PC-9 (cell line): Measurements from ENCODE around the gene RUNX2. TPM values are rescaled to one million over a fixed set of nuclear protein-coding genes. Genes with fewer than 3 reads are reported as not detected.

Experiments used
- BruUV-seq: library from RNA; stranded (reverse); fragments of 400-500 nt; replicated peaks from 2 replicates; lab custom pipeline; 2021; lab: Mats Ljungman, UMichigan
- CTCF ChIA-PET: fragments of 300-600 bp; sonication (Branson Sonifier 250); formaldehyde crosslinking; loops from one replicate; lab custom pipeline; 2022; ENCODE audit warnings: antibody characterized with exemption; lab: Charles Lee
- POLR2A ChIA-PET: fragments of 300-600 bp; sonication (Branson Sonifier 250); formaldehyde crosslinking; loops from one replicate; lab custom pipeline; 2022; ENCODE audit warnings: antibody characterized with exemption; ENCODE audit not compliant: unreplicated experiment; lab: Charles Lee
- DNase-seq, 2 experiments: peaks; one replicate each; pipeline versions ENCODE4 v3.0.0 to v3.0.0-alpha.2; 2015 to 2022; ENCODE audit warnings: mixed read lengths in 1 of 2
- H2AFZ ChIP-seq: fragments of 200-600 bp; sonication (generic); 2 replicates; pipeline ENCODE4 v1.8.1; 2017; ENCODE audit warnings: antibody characterized with exemption
- H3F3A ChIP-seq: fragments of 200-600 bp; sonication (generic); 2 replicates; pipeline ENCODE4 v1.8.1; 2017; ENCODE audit warnings: antibody characterized with exemption, mild to moderate bottlenecking, low read depth; ENCODE audit not compliant: insufficient read depth
- H3K27ac ChIP-seq: fragments of 200-600 bp; sonication (generic); 2 replicates; pipeline ENCODE4 v1.6.1; 2016; ENCODE audit warnings: mixed run types
- H3K27me3 ChIP-seq: fragments of 200-600 bp; sonication (generic); 2 replicates; pipeline ENCODE4 v1.6.1; 2016; ENCODE audit warnings: low read depth, mixed run types; ENCODE audit not compliant: insufficient read depth
- H3K36me3 ChIP-seq: fragments of 200-600 bp; sonication (generic); 2 replicates; pipeline ENCODE4 v1.6.1; 2016; ENCODE audit warnings: low read depth, mixed run types
- H3K4me1 ChIP-seq: fragments of 200-600 bp; sonication (generic); replicated peaks from 2 replicates; pipeline ENCODE4 v1.6.1; 2016; ENCODE audit warnings: mixed run types; ENCODE audit not compliant: insufficient read depth
- H3K4me2 ChIP-seq: fragments of 200-600 bp; sonication (generic); 2 replicates; pipeline ENCODE4 v1.6.1; 2017; ENCODE audit warnings: mixed run types
- H3K4me3 ChIP-seq: fragments of 200-600 bp; sonication (generic); 2 replicates; pipeline ENCODE4 v1.6.1; 2016; ENCODE audit warnings: mixed run types
- H3K79me2 ChIP-seq: fragments of 200-600 bp; sonication (generic); 2 replicates; pipeline ENCODE4 v1.6.1; 2017; ENCODE audit warnings: low read depth, mixed run types
- H3K9me2 ChIP-seq: fragments of 200-600 bp; sonication (generic); 2 replicates; pipeline ENCODE4 v1.8.1; 2017; ENCODE audit warnings: mild to moderate bottlenecking; ENCODE audit not compliant: insufficient read depth
- H3K9me3 ChIP-seq: fragments of 200-600 bp; sonication (generic); 2 replicates; pipeline ENCODE4 v1.8.1; 2016; ENCODE audit warnings: low read depth; ENCODE audit not compliant: insufficient read depth
- H4K20me1 ChIP-seq: fragments of 200-600 bp; sonication (generic); 2 replicates; pipeline ENCODE4 v1.8.1; 2017; ENCODE audit not compliant: insufficient read depth
- CTCF ChIP-seq: fragments of 200-600 bp; sonication (generic); conservative IDR thresholded peaks from 2 replicates; pipeline ENCODE4 v1.6.1; 2017; ENCODE audit warnings: mixed run types, antibody characterized with exemption, mild to moderate bottlenecking, moderate library complexity
- EZH2 ChIP-seq: fragments of 200-600 bp; sonication (generic); IDR thresholded peaks from 2 replicates; pipeline ENCODE4 v1.8.0; 2017; ENCODE audit warnings: antibody characterized with exemption, low read depth
- intact Hi-C: fragments of 100-400 bp; cut with micrococcal nuclease; formaldehyde crosslinking; loops from one replicate; pipeline ENCODE4 v1.10.0; 2022; ENCODE audit not compliant: unreplicated experiment
- total RNA-seq: library from RNA; stranded (reverse); gene quantifications from 2 replicates; pipeline ENCODE4 v1.2.3, GENCODE V29; 2021

Gene RUNX2
- total RNA-seq, 1 experiment from 2014 or later = 12.5 TPM

GRCh38 chr6:45398075-45398813, 70.1 kb downstream of the RUNX2 start:
- POLR2A ChIA-PET = interaction anchor here (0.6 kb wide), 1 partner anchor 390 kb away, joined by 4 read pairs; no protein-coding TSS in a partner anchor
- intact Hi-C loops = no loop called here
- TF ChIP-seq EZH2 = no peak
- no peak for TF ChIP-seq CTCF

DNA sequence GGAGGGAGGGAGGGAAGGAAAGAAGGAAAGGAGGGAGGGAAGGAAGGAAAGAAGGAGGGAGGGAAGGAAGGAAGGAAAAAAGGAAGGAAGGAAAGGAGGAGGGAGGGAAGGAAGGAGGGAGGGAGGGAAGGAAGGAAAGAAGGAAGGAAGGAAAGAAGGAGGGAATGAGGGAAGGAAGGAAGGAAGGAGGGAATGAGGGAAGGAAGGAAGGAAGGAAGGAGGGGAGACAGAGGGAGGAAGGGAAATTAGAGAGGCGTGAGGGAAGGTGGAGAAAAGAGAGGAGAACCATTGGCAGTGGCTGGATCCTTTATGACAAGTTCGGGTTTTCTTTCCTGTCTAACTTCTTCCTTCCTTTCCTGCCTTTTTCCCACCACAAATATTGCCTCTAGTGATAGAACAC, 71.9 kb downstream of the RUNX2 start:
- Histone ChIP-seq H3F3A (peaks cover 4% of the 10 kb centered on the region; the same call in 1 of the 2 replicates), H3K36me3 (no peaks in the 10 kb centered on the region), H3K27ac (no peak overlapping the region), H3K79me2 (no peaks in the 10 kb centered on the region), H3K4me2 (no peak overlapping the region), H2AFZ (no peak overlapping the region), H3K4me1 (peaks cover 9% of the 10 kb centered on the region; the same call in 1 of the 2 replicates), H3K9me3 (no peaks in the 10 kb centered on the region), H3K9me2 (no peaks in the 10 kb centered on the region), H4K20me1 (no peaks in the 10 kb centered on the region), H3K27me3 (no peaks in the 10 kb centered on the region), H3K4me3 (no peak overlapping the region)
- DNase-seq = no peak
- no peak for TF ChIP-seq CTCF
- TF ChIP-seq EZH2 = no peak
- intact Hi-C loops = no loop called here
- POLR2A ChIA-PET = no interaction called here
- no TSS peak for BruUV-seq
- CTCF ChIA-PET = no interaction called here

More at GRCh38 chr6:45398075-45398813, 70.1 kb downstream of the RUNX2 start:
- no peak overlapping the region for H3K4me3 ChIP-seq
- no TSS peak for BruUV-seq
- H3K27ac ChIP-seq = no peak overlapping the region
- no peaks in the 10 kb centered on the region for H3K9me3 ChIP-seq
- no peak overlapping the region for H2AFZ ChIP-seq
- no peaks in the 10 kb centered on the region for H3K79me2 ChIP-seq
- H3F3A ChIP-seq = peaks cover 4% of the 10 kb centered on the region; the same call in 1 of the 2 replicates
- CTCF ChIA-PET = interaction anchor here (0.6 to 1.1 kb wide), 2 partner anchors 14 to 768 kb away, joined by 3 to 8 read pairs; no protein-coding TSS in a partner anchor
- H3K4me1 ChIP-seq = peaks cover 9% of the 10 kb centered on the region; the same call in 1 of the 2 replicates
- H3K36me3 ChIP-seq = no peaks in the 10 kb centered on the region
- H3K9me2 ChIP-seq = no peaks in the 10 kb centered on the region
- no peak overlapping the region for H3K4me2 ChIP-seq
- H4K20me1 ChIP-seq = no peaks in the 10 kb centered on the region
- DNase-seq = peak in 1 of 2 experiments; percentile 81
- no peaks in the 10 kb centered on the region for H3K27me3 ChIP-seq

DNA sequence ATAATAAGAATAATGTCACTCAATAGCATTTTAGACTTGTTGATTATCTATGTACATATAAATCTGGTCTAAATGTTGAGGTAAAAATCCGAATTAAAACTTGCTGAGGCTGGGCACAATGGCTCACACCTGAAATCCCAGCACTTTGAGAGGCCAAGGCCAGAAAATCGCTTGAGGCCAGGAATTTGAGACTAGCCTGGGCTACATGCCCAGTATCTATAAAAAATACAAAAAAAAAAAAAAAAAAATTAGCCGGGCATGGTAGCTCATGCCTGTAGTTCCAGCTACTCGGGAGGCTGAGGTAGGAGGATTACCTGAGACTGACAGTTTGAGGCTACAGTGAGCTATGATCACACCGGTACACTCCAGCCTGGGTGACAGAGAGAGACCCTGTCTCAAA, 83.8 kb downstream of the RUNX2 start:
- CTCF ChIA-PET = interaction anchor here (0.6 kb wide), 1 partner anchor 13 kb away, joined by 8 read pairs; no protein-coding TSS in a partner anchor
- H2AFZ ChIP-seq = no peak overlapping the region
- no peak overlapping the region for H3K4me2 ChIP-seq
- no TSS peak for BruUV-seq
- H3K27ac ChIP-seq = no peak overlapping the region
- no peaks in the 10 kb centered on the region for H3K36me3 ChIP-seq
- H3K9me3 ChIP-seq = no peaks in the 10 kb centered on the region
- H3K4me3 ChIP-seq = no peak overlapping the region
- H3K79me2 ChIP-seq = no peaks in the 10 kb centered on the region
- TF ChIP-seq EZH2 (no peak), CTCF (no peak)
- POLR2A ChIA-PET = no interaction called here
- H3K4me1 ChIP-seq = no peaks in the 10 kb centered on the region
- intact Hi-C loops = loop anchor here (10.0 kb wide), 1 partner anchor 327 kb away; no protein-coding TSS in a partner anchor
- no peaks in the 10 kb centered on the region for H3F3A ChIP-seq
- peak in 1 of 2 experiments; percentile 31 for DNase-seq
- H3K27me3 ChIP-seq = no peaks in the 10 kb centered on the region
- no peaks in the 10 kb centered on the region for H3K9me2 ChIP-seq
- H4K20me1 ChIP-seq = no peaks in the 10 kb centered on the region
